Rectal smooth muscle tissue (tissue), 1 donor: Measurements from ENCODE around the gene LHFPL2.

Experiments used
- H3K27ac ChIP-seq: one replicate; pipeline ENCODE4 v1.7.0; 2013; ENCODE audit warnings: low read depth, low read length, inconsistent platforms
- H3K27me3 ChIP-seq: one replicate; pipeline ENCODE4 v1.7.0; 2013; ENCODE audit warnings: low read length; ENCODE audit not compliant: control insufficient read depth, insufficient read depth
- H3K36me3 ChIP-seq: one replicate; pipeline ENCODE4 v1.7.0; 2013; ENCODE audit warnings: low read length; ENCODE audit not compliant: control insufficient read depth, insufficient read depth
- H3K4me1 ChIP-seq: one replicate; pipeline ENCODE4 v1.7.0; 2013; ENCODE audit warnings: low read length; ENCODE audit not compliant: control insufficient read depth, insufficient read depth
- H3K4me3 ChIP-seq: one replicate; pipeline ENCODE4 v1.7.0; 2013; ENCODE audit warnings: low read length
- H3K9ac ChIP-seq: one replicate; pipeline ENCODE4 v1.7.0; 2013; ENCODE audit warnings: low read length

Gene LHFPL2

GRCh38 chr5:78550891-78551290, 97.7 kb downstream of the LHFPL2 start:
- H3K4me1 ChIP-seq = peaks cover 28% of the 10 kb centered on the region
- no peak overlapping the region for H3K9ac ChIP-seq
- no peak overlapping the region for H3K4me3 ChIP-seq
- no peak overlapping the region for H3K27ac ChIP-seq
- H3K27me3 ChIP-seq = no peaks in the 10 kb centered on the region
- H3K36me3 ChIP-seq = no peaks in the 10 kb centered on the region

GRCh38 chr5:78549043-78549442, 99.5 kb downstream of the LHFPL2 start:
- H3K4me1 ChIP-seq = peaks cover 28% of the 10 kb centered on the region

GRCh38 chr5:78547731-78548615, 100.6 kb downstream of the LHFPL2 start:
- Histone ChIP-seq H3K27me3 (no peaks in the 10 kb centered on the region), H3K9ac (no peak overlapping the region), H3K4me1 (peaks cover 28% of the 10 kb centered on the region), H3K27ac (peak overlapping the region; percentile 73), H3K4me3 (no peak overlapping the region), H3K36me3 (no peaks in the 10 kb centered on the region)

More at GRCh38 chr5:78549043-78549442, 99.5 kb downstream of the LHFPL2 start:
- Histone ChIP-seq H3K27ac (no peak overlapping the region), H3K27me3 (no peaks in the 10 kb centered on the region), H3K9ac (no peak overlapping the region), H3K36me3 (no peaks in the 10 kb centered on the region), H3K4me3 (no peak overlapping the region)

- Histone ChIP-seq H3K9ac (no peak overlapping the region), H3K27me3 (no peaks in the 10 kb centered on the region), H3K4me1 (peaks cover 28% of the 10 kb centered on the region), H3K4me3 (no peak overlapping the region), H3K36me3 (no peaks in the 10 kb centered on the region), H3K27ac (peak overlapping the region; percentile 73)
Measured at GRCh38 chr5:78547183-78547582, 101.4 kb downstream of the LHFPL2 start.

- no peak overlapping the region for H3K4me3 ChIP-seq
- peak overlapping the region; percentile 73 for H3K27ac ChIP-seq
- H3K4me1 ChIP-seq = peaks cover 28% of the 10 kb centered on the region
- no peaks in the 10 kb centered on the region for H3K36me3 ChIP-seq
- H3K9ac ChIP-seq = no peak overlapping the region
- no peaks in the 10 kb centered on the region for H3K27me3 ChIP-seq
Measured at GRCh38 chr5:78546276-78546996, 102.1 kb downstream of the LHFPL2 start.

- no peak overlapping the region for H3K4me3 ChIP-seq
Measured at GRCh38 chr5:78545406-78545805, 103.2 kb downstream of the LHFPL2 start.

GRCh38 chr5:78544561-78545201, 103.9 kb downstream of the LHFPL2 start:
- Histone ChIP-seq H3K27me3 (no peaks in the 10 kb centered on the region), H3K36me3 (no peaks in the 10 kb centered on the region), H3K27ac (no peak overlapping the region), H3K4me1 (peaks cover 23% of the 10 kb centered on the region), H3K9ac (no peak overlapping the region), H3K4me3 (no peak overlapping the region)

More at GRCh38 chr5:78545406-78545805, 103.2 kb downstream of the LHFPL2 start:
- Histone ChIP-seq H3K4me1 (peaks cover 23% of the 10 kb centered on the region), H3K27ac (no peak overlapping the region), H3K27me3 (no peaks in the 10 kb centered on the region), H3K36me3 (no peaks in the 10 kb centered on the region), H3K9ac (no peak overlapping the region)

GRCh38 chr5:78543916-78544315, 104.7 kb downstream of the LHFPL2 start:
- no peaks in the 10 kb centered on the region for H3K36me3 ChIP-seq
- no peak overlapping the region for H3K9ac ChIP-seq
- peaks cover 23% of the 10 kb centered on the region for H3K4me1 ChIP-seq
- no peak overlapping the region for H3K27ac ChIP-seq
- H3K27me3 ChIP-seq = no peaks in the 10 kb centered on the region
- H3K4me3 ChIP-seq = no peak overlapping the region

GRCh38 chr5:78543292-78543691, 105.3 kb downstream of the LHFPL2 start:
- H3K27me3 ChIP-seq = no peaks in the 10 kb centered on the region
- no peak overlapping the region for H3K9ac ChIP-seq
- H3K36me3 ChIP-seq = no peaks in the 10 kb centered on the region
- no peak overlapping the region for H3K4me3 ChIP-seq
- H3K27ac ChIP-seq = no peak overlapping the region
- H3K4me1 ChIP-seq = peaks cover 20% of the 10 kb centered on the region

GRCh38 chr5:78542321-78542840, 106.2 kb downstream of the LHFPL2 start:
- H3K4me3 ChIP-seq = no peak overlapping the region
- H3K36me3 ChIP-seq = no peaks in the 10 kb centered on the region
- peaks cover 13% of the 10 kb centered on the region for H3K4me1 ChIP-seq
- H3K27me3 ChIP-seq = no peaks in the 10 kb centered on the region
- no peak overlapping the region for H3K27ac ChIP-seq
- no peak overlapping the region for H3K9ac ChIP-seq

GRCh38 chr5:78541086-78541654, 107.4 kb downstream of the LHFPL2 start:
- H3K36me3 ChIP-seq = no peaks in the 10 kb centered on the region
- no peak overlapping the region for H3K9ac ChIP-seq
- no peak overlapping the region for H3K27ac ChIP-seq
- H3K27me3 ChIP-seq = no peaks in the 10 kb centered on the region
- H3K4me1 ChIP-seq = peaks cover under 1% of the 10 kb centered on the region
- H3K4me3 ChIP-seq = no peak overlapping the region
